Epithelial cell of esophagus (primary cell): ENCODE results near the gene SLPI.

Experiments
- DNase-seq: peaks from one replicate; pipeline ENCODE4 v3.0.0; 2010; ENCODE audit warnings: low read depth
- H3K4me3 ChIP-seq: 2 replicates; pipeline ENCODE4 v1.5.1; 2011; ENCODE audit warnings: mild to moderate bottlenecking, low read length, control low read depth
- TF ChIP-seq, protein P1 (sequence below): IDR thresholded peaks from 2 replicates; pipeline ENCODE4 v1.5.1; 2011; ENCODE audit warnings: low read depth, mild to moderate bottlenecking, low read length, control low read depth, inconsistent platforms; ENCODE audit not compliant: insufficient read depth; ENCODE audit errors: missing control alignments

SLPI gene

GRCh38 chr20:45218636-45219035, 35.7 kb downstream of the SLPI start:
- no peak overlapping the region for H3K4me3 ChIP-seq
- TF ChIP-seq, protein P1, sequence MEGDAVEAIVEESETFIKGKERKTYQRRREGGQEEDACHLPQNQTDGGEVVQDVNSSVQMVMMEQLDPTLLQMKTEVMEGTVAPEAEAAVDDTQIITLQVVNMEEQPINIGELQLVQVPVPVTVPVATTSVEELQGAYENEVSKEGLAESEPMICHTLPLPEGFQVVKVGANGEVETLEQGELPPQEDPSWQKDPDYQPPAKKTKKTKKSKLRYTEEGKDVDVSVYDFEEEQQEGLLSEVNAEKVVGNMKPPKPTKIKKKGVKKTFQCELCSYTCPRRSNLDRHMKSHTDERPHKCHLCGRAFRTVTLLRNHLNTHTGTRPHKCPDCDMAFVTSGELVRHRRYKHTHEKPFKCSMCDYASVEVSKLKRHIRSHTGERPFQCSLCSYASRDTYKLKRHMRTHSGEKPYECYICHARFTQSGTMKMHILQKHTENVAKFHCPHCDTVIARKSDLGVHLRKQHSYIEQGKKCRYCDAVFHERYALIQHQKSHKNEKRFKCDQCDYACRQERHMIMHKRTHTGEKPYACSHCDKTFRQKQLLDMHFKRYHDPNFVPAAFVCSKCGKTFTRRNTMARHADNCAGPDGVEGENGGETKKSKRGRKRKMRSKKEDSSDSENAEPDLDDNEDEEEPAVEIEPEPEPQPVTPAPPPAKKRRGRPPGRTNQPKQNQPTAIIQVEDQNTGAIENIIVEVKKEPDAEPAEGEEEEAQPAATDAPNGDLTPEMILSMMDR = no peak
- no peak for DNase-seq

- H3K4me3 ChIP-seq = no peak overlapping the region
- no peak for DNase-seq
- TF ChIP-seq, protein P1 = no peak
Observed at GRCh38 chr20:45218124-45218523, 36.2 kb downstream of the SLPI start.

GRCh38 chr20:45212836-45213235, 41.5 kb downstream of the SLPI start:
- no peak overlapping the region for H3K4me3 ChIP-seq
- TF ChIP-seq, protein P1 = no peak
- DNase-seq = no peak

- TF ChIP-seq, protein P1 = no peak
- H3K4me3 ChIP-seq = no peak overlapping the region
- no peak for DNase-seq
Observed at GRCh38 chr20:45211569-45212474, 42.5 kb downstream of the SLPI start.

- TF ChIP-seq, protein P1 = no peak
- DNase-seq = no peak
- H3K4me3 ChIP-seq = no peak overlapping the region
Observed at GRCh38 chr20:45209924-45210323, 44.4 kb downstream of the SLPI start.

GRCh38 chr20:45206725-45207124, 47.6 kb downstream of the SLPI start, which contains the start of gene SEMG1:
TSS of gene SEMG1 (plus strand) at chr20:45207033. CDS start at chr20:45207054, 21 bp downstream.
- H3K4me3 ChIP-seq = no peak within 1 kb of the TSS
- TF ChIP-seq, protein P1 = no peak
- no peak for DNase-seq
